ENCODE data around the gene ADAMTS4.
A peak's percentile ranks its signal among the peaks of the same experiment; 100 is the strongest.
"Not testable (repeated sequence)": the region's sequence is repeated elsewhere in the genome, so short reads cannot be mapped to it uniquely, and the experiment has no call there.

The ADAMTS4 gene, protein sequence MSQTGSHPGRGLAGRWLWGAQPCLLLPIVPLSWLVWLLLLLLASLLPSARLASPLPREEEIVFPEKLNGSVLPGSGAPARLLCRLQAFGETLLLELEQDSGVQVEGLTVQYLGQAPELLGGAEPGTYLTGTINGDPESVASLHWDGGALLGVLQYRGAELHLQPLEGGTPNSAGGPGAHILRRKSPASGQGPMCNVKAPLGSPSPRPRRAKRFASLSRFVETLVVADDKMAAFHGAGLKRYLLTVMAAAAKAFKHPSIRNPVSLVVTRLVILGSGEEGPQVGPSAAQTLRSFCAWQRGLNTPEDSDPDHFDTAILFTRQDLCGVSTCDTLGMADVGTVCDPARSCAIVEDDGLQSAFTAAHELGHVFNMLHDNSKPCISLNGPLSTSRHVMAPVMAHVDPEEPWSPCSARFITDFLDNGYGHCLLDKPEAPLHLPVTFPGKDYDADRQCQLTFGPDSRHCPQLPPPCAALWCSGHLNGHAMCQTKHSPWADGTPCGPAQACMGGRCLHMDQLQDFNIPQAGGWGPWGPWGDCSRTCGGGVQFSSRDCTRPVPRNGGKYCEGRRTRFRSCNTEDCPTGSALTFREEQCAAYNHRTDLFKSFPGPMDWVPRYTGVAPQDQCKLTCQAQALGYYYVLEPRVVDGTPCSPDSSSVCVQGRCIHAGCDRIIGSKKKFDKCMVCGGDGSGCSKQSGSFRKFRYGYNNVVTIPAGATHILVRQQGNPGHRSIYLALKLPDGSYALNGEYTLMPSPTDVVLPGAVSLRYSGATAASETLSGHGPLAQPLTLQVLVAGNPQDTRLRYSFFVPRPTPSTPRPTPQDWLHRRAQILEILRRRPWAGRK

DNA sequence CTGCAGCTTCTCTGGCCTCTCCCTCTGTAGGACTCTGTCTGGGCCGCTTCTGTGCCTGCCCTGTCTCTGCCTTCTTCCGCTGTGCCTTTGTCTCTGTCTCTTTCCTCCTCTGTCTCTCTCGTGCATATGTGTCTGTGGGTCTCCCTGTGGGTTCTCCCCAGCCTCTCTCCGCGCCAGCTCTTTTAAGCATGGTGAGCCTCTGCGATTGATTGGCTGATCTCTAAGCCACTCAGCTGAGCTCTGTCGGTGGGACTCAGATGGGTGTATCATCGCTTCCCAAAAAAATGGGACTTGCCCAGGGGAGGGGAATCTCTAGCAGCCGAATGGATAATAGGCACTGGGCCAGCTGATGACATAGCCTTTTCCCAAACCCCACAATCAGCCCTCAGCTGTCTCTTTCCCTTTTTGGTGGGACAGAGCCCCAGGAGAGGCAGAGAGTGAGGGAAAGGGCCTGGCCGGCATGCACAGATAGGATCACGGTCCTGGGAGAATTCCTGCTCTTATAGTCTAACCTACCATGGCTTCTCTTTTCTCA is at the start of gene ADAMTS4:
ADAMTS4 (minus strand) TSS at position 158 of the 535 bp plus-strand sequence. CDS start 427 bp downstream, outside the sequence.
- no peak for DNase-seq

DNA sequence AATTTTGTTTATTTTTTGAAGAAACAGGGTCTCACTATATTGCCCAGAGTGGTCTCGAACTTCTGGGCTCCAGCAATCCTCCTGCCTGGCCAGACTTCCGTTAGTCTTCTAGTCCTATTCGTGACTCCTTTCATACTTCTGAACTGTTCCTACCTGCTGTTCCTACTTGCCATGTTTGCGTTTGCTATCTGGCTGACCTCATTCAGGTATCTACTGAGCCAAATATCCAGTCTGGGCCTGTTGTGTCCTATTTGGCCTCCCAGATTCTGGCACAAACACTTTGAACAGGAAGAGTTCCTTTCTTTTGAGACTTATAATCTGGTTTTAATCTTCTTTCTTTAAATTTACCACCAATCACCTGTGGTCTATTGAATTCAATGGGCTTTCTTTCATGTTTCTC is 46.0 kb upstream of the ADAMTS4 start:
- DNase-seq = no peak

DNA sequence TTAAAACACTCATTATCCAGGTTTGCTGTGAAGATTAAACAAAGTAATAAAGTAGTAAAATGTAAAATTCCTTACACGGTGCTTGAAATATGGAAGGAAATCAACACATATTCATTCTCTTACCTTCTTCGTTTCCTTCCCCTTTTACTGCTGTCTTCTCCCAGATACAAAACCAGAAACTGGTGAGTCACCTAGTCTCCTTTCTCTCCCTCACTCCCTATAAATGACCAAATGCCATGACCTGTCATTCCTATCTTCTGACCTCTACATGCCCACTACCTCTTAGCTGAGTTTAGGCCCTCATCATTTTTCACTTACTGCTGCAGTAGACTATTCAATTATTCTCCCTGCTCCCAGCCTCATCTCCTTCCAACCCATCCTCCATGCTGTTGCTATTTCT is 43.5 kb upstream of the ADAMTS4 start:
- no peak for DNase-seq

DNA sequence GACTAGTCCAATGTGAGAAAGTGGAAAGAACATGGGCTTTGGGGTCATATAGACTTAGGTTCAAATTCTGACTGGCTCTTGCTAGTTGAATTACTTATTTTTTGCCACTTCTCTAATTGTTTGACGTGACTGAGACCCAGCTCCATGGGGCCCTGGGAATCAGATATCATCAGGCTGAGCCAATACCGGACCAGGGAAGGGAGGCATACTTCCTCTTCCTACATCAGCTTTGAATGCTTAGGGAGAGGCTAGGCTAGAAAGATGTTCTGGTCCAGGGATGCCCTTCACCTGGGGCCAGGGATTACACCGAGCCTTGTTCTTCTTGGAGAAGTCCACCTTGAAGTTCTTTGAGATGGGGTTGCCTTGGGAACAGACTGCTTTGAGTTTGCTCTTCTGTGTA is 42.8 kb upstream of the ADAMTS4 start:
- no peak for DNase-seq

DNA sequence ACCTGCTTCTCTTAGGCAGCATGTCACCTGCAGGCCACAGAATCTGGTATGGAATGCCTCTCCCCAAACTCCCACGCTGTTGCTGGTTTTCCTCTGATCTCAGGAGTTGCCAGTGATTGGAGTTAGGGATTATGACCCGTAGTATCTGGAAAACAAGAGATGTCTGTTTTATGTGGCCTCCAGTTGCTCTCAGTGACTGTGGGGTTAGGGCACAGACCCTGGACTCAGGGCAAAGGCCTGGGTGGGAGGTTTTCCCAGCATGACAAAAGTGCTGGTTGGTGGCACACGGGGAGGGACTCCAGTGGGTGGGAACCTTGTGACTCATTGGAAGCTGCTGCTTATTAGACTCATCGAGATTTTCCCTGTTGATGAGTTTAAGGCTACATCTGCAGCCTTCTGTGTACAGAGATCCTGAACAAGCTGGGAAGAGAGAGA is 39.2 kb upstream of the ADAMTS4 start, which contains the start of gene NR1I3:
NR1I3 (minus strand) TSS at position 165 of the 435 bp plus-strand sequence. CDS start 1,638 bp downstream, outside the sequence.
- DNase-seq = no peak

DNA sequence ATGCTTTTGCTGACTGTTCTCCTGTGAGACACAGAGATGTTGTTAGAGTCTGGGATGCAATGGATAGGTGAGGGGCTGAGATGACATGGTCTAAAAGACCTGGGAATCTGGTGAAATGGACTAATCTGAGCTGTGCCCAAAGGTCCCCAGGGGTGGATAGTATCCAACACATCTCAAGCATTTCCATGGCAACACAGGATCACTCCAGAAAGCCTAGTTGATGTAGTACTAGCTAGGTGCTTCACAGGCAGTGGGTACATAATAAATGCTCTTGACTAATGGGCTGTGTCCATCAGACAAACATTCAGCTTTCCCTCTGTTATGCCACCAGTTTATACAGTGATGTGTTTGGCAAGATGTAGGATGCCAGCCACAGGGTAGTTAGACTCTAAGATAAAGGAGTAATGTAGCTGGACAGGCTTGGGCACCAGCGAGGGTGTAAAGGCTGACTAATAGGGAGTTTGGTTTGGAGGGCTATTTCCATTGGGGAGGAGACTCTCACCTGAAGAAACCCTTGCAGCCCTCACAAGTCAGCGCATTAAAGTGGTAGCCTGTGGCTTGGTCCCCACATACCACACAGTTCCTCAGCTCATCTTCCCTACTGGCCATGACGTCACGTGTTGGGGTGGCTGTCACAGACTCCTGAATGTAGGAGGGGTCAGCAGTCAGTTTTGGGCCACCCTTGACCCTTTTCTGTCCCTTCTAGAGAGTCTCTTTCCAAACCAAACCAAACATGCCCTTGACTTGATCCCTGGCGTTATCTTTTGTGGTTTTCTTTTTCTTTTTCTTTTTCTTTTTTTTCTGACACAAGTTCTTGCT is 37.3 kb upstream of the ADAMTS4 start:
- no peak for DNase-seq

DNA sequence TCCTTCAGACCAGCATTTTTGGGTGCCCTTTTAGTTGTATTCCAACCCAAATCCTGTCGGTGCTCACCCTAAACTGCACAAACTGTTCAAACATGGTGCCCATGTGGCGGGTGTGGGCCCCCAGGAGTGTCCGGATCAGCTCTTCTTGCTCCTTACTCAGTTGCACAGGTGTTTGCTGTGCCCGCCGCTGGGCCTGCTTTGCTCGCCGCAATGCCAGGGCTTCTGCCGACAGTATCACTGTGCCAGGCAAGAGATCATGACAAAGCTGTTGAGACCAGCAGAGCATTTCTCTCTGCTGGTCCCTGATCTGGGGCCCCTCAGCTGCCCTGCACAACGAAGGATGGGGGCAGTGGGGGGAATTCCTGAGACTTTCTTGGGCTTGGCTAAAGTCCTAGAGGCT is 34.2 kb upstream of the ADAMTS4 start:
- no peak for DNase-seq

DNA sequence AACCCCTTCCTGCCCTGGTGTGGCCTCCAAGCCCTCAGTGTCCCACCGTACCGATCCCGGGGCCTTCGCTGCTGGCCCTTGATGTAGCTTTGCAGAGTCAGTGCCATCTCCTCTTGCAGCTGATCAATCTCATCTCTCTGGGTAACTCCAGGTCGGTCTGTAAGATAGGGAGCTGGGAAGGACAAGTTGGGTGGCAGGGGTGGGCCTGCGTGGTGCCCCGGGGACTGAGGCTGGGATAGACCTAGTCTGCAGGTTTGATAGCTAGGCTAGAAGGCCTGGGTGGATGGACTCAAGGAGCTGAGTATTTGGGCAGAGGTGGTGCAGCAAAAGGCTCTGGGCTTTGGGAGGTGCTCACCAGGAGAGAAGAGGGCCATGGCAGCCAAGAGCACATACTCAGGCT is 31.9 kb upstream of the ADAMTS4 start:
- DNase-seq = no peak

DNA sequence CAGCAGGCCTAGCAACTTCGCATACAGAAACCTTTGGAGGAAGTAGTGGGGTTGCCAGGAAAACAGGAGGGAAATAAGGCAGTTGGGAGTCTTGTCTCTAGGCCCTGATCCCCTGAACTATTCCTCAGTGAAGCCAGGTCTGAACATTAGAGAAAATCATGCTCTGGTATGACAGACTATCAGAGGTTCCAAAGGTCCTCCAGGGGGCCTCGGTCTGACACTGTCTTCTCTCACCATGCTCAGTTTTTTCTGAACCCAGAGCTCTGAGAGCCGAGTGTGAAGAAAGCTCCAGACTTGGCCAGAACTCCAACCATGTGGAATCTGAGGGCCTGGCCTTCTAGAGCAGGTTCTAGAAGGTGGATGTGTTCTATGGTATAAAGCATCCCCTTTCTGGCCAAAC is 31.0 kb upstream of the ADAMTS4 start:
- DNase-seq = no peak

DNA sequence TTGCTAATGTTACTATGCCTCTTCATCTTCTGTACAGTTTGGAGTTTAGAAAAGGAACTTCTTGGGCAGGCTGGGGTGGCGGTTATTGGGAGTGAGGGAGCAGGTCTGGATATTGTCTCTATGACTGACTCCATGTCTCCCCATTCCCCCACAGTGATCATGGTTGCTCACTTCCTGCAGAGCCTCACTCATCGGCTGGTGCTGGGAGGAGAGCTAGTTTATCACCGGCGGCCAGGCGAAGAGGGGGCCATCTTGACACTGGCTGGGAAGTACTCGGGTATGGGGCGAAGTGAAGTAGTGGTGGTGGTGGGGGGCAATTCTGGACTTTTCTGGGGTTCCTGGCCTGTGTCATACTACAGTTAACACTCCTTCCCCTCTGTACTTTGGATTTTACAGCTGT is 29.2 kb upstream of the ADAMTS4 start:
- DNase-seq = no peak

DNA sequence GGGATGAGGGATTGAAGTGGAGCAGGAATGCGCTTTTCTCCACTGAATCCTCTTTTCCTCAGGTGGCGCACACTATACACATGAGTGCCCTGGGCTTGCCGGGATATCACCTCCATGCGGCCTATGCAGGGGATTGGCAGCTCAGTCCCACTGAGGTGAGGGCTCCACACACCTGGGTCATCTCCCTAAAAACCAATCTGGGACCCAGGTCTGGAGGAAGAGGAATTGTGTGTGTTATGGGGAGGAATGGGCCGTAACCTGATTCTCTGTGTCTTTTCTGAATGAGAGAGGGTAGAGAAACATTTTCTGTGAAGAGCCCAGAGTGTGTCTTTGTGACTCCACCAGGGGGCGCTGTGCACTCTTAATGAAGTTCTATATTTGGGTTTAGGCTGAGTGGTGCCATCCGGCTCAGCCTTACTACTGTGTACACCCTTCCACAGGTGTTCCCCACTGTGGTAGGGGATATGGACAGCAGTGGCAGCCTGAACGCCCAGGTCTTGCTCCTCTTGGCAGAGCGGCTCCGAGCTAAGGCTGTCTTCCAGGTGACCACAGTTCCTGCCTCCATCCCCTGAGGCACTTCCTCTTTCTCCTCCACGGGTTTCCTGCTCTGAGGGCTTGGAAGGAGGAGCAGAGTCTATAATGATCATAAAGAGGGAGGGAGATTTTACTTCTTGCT is 28.5 kb upstream of the ADAMTS4 start:
- DNase-seq = peak; percentile 79

DNA sequence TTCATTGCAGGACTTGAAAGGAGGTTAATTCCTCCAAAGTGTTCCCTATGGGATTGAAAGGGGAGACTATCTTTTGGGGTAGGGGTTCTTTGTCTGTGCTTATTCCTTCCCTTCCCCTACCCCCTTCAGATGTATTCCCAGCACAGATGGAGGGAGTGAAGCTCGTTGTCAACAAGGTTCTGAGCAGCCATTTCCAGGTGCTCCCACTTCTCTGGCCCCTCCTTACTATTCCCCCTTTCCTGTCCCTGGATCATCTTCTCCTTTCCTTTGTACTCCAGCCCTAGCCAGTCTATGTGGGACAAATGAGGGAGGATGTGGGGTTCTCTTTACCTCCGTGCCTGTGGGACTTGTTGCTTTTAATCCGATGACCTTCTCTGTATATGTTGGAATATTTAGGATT is 27.9 kb upstream of the ADAMTS4 start:
- no peak for DNase-seq

DNA sequence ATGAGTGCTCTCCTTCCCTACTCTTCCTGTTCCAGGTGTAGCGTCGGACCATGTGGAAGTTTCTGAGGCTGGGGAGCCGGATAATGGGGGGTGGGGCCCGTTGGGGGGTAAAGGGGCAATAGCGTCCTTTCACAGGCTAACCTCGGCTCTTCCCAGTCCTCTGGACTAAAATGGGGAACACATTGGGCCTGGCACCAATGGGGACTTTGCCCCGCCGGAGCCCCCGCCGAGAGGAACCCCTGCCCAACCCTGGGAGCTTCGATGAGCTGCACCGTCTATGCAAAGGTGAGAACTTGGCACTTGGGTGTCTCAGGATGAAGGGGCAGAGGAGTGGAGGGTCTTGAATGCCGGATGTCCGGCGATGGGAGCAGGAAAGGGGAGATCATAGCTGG is 27.5 kb upstream of the ADAMTS4 start:
- DNase-seq = no peak

DNA sequence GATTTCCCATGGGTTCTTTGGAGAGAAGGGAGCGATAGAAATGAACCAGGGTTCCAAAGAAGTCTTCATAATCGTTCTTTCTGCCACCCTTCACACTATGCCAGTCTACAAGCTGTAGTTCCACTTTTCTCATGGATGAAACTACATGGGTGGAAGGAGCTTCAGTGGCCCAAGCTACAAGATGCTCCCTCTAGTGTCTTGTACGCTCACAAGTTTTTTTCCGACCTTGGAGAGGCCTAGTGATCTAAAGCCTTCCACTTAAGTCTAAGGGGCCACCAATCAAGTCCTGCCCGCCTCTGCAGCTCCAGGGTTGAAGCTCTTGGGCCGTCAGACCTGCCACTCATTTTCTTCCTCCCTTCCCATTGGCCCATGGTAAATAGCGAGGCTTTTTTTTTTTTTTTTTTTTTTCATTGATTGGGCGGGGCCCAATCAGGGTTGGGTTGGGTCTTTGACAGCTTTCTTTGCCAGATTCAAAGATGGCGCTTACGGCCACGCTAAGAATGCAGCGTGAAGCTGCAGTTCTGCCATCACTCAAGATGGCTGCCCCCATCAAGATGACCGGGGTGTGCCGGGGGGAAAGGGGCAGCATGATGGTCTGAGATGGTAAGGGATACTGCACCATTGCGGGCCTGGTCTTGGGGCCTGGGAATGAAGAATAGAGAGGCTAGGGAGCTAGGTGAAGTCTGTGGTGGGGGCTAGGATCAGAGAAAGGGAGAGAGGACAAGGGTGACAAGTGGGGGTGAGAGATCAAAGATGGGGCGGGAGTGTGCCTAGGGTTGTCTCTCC is 26.9 kb upstream of the ADAMTS4 start, which contains the start of gene TOMM40L:
TOMM40L (plus strand) TSS at position 527 of the 786 bp plus-strand sequence. CDS start 430 bp downstream, outside the sequence.
- DNase-seq = peak; percentile 97

DNA sequence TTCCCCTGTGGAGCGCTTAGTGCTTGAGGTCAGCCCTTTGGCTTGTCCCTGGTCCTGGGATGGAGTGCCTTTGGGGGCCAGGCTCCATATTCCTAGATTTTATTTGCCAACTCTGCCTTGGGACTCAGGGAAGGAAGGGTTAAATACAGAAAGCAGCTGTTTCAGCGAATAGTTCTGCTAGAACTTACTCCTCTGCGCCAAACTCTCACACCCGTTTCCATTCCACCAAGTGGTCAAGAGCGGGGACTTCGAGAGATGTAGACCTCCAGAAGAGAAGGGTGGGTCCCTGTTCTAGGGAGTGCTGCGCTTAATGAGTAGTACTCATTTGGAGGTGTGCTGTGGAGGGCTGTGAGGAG is 26.3 kb upstream of the ADAMTS4 start:
- no peak for DNase-seq

DNA sequence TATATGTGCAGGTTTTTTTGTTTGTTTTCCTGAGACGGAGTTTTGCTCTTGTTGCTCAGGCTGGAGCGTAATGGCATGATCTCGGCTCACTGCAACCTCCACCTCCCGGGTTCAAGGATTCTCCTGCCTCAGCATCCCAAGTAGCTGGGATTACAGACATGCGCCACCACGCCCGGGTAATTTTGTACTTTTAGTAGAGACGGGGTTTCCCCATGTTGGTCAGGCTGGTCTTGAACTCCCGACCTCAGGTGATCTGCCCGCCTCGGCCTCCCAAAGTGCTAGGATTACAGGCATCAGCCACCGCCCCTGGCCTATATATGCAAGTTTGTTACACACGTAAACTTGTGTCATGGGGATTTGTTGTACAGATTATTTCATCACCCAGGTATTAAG is 25.8 kb upstream of the ADAMTS4 start:
- DNase-seq = not testable (repeated sequence)

DNA sequence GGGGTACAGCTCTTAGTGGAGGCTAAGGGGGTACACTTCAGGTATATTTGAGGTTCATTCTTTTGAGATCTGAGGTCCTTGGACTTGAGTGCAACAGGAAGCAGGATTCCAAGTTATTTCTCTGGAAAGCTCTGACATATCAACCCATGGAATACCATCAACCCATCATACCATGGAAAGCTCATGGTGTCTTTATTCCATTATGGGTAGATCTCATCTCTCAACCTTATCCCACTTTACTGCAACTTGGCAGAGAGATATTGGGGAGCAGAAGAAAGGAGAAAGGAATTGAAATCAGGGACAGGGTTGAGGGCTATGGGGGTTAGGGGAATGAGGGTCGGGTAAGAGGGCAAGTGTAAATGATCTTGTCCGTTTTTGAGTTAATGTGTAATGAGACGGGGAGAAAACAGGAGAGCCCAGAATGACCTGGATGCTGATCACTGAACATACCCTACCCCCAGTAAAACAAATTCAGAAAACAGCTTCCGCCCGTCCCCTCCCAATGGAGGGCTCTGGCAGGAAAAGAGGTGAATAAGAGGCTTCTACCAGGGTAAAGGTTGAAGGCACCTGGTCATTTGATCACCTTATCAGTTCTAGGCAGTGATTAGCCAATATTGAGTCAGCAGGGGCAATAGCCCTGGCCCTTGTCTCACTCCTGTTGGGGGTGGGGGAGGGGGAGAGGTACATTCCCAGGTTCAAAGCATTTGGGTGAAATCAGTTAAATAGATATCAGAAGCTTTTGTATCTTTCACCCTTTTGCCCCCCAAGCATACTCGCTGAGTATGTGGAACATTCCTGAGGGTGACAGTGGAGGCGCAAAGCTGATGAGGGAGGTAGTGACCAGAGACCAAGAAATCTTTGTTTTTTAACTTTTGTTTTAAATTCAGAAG is 25.2 kb upstream of the ADAMTS4 start:
- no peak for DNase-seq

DNA sequence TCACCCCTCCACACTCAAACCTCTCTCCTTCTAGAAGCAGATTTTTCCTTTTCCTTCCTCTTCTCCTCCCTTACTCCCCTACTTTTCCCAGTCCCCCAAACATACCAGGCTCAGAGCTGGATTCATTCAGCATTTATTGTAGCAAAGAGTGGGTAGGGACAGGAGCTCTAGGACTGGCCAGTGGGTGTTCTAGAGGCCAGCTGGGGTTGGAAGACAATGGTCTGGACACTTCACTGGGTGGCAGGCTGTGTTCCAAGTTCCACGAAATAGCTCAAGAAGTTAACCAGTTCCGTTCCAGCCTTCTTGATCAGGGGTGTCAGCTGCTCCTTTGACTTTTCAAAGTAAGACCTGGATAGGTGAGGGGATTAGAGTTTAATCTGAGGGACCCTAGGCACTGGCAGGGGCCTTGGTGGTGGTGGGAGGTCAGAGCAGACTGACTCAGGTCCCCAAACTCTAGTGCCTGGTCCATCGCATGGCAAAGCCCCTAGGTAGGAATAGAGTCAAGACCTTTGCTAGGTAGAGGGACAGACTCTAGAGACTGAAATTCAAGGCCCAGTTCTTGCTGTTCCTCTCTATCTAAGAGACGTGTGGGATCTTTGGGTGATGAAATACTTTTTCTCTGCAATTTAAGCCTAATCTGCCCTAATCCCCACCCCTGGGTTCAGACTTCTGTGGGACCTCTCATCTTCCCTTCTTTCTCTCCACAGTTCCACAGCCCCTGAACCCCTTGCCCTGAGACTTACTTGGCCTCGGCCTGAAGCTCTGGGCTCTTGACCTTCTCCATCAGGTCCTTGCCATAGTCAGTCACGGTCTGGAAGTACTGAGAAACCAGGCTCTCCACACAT is 23.5 kb upstream of the ADAMTS4 start:
- DNase-seq = no peak

DNA sequence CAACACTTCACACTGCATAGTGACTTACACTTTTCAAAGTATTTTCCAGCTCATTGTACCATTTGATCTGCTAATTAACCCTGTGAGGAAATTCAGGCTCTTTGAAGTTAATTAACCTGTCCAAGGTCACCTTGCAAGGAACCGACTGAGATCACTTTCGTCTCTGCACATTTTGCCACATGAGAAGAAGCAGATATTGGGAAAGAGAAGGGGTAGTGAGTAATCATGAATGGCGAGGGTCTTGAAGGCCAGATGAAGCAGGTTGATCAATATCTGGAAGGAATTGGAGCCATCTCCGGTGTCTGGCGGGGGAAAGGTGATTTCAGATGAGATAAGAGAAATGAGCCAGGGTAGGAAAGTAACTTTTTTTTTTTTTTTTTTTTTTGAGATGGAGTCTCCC is 21.1 kb upstream of the ADAMTS4 start:
- DNase-seq = no peak

Data from CD4-positive, alpha-beta T cell treated with Interferon gamma for 1 hour (primary cell).